GM18519 (cell line): ENCODE measurements around the gene TMEM183A.
"Not testable (repeated sequence)": the region's sequence is repeated elsewhere in the genome, so short reads cannot be mapped to it uniquely, and the experiment has no call there.

ENCODE experiments used
- ATAC-seq: cut with Tn5 transposase; IDR thresholded peaks from one replicate; pipeline ENCODE4 v1.9.1; 2021; ENCODE audit warnings: mild to moderate bottlenecking, moderate library complexity; ENCODE audit not compliant: unreplicated experiment, low FRiP score

Gene TMEM183A

DNA sequence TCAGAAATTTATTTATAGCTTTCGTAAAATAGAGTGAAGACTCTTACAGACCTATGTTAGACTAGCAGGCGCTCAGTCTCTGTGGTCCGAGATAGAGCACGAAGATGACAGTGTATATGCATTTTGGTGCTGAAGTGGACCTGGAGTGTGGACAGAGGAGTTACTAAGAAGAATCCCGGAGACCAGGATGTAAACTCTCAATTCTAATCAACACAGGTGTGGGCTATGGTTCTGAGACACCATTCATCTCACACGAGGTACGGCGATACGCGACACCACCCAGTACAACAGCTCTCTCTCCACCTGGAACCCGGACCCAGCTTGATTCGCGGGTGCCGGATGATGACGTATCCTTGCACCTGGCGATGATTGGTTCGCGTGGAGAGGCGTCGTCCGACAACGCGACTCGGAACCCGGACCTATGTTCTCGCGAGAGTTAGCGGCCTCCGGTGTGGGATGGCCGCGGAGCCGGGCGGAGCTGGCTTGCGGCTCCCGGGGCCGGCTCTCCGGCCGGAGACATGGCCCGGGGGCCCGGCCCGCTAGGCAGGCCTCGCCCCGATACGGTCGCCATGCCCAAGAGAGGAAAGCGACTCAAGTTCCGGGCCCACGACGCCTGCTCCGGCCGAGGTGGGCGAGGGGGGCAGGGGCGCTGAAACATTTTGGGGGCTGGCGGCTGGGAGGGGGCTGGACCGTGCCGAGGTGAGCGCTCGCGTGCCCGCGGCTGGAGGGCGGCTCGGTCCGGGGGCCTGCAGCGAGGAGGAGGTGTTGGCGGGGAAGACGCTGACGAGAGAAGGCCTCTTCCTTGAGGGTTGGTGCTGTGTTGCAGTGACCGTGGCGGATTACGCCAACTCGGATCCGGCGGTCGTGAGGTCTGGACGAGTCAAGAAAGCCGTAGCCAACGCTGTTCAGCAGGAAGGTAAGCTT is at the start of gene TMEM183A:
TMEM183A (plus strand) TSS at position 427 of the 924 bp plus-strand sequence; CDS start at position 519, 92 bp downstream.
- ATAC-seq = peak; percentile 76

- ATAC-seq = peak; percentile 84
Measured at GRCh38 chr1:202957733-202958543, 49.2 kb upstream of the TMEM183A start, which contains the start of gene ADIPOR1. Gene ADIPOR1 (minus strand): TSS chr1:202958312. CDS start chr1:202951070, 7,242 bp downstream.

- ATAC-seq = no peak
Measured at GRCh38 chr1:202958544-202959275, 48.5 kb upstream of the TMEM183A start.

DNA sequence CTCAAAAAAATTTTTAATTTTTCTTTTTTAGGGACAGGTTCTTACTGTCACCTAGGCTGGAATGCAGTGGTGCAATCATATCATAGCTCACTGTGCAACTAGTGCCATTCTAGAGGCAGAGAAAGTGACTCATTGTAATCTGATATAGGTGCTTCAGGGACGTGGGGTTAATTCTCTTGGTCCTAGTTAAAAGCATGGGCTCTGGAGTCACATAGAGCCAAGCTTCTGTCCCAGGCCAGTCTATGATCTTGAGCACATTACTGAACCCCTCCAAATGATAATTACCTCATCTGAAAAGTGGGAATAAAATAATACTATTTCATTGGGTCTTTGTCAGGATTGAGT is 47.9 kb upstream of the TMEM183A start:
- ATAC-seq = no peak

GRCh38 chr1:202961220-202961880 is 45.8 kb upstream of the TMEM183A start:
- no peak for ATAC-seq

DNA sequence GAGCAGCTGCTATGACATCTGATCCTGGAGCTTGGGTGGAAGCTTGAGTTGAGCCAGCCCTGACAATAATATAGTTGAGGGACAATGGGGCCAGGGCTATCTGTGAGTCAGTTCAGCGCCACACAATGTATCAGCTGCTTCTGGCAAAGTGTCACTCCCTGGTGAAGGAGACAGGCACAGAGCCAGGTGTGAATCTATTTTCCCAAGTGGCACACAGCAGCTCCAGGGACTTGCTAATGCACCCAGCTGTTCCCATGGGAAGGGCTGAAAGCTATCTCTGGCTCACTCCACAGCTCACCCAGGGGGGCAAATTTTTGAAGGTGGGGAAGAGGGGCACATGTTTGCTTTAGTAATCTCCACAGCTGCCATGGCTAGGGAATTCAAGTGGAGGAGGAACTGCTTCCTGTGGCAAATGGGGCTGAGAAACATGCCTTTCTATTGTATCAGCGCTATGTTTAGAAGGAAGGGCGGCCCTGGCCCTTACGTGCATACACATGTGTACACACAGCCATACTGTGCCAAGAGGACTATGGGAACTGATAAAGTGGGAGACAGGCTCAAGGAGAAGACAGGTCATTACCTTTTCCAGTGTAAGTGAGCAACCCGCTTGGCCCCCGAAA is 42.3 kb upstream of the TMEM183A start:
- no peak for ATAC-seq

- no peak for ATAC-seq
Measured at GRCh38 chr1:202965422-202965821, 41.8 kb upstream of the TMEM183A start.

GRCh38 chr1:202966006-202966898 is 40.9 kb upstream of the TMEM183A start:
- ATAC-seq = no peak

DNA sequence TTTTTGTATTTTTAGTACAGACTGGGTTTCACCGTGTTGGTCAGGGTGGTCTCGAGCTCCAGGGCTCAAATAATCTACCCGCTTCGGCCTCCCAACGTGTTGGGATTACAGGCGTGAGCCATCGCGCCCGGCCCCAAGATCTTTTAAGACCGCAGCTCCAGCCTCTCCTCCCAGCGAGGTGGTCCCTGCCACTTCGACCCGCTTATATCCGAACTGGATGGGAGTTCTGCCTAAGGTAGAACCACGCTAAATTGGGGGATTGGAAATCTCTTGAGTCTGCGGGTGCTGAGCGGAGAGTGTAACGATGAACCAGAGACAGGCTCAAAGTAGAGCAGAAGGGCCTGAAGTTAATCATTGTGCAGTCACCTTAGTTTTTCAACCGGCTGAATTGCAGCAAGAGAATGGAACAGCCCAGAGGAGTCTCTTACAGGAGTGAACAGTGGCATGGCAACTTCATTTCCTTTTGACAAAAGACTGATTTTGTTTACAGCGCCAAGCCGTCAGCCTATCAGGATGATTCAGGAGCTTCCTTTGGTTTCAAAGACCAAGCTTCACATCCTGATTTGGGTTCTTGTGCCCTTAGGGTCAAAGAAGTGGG is 39.4 kb upstream of the TMEM183A start:
- no peak for ATAC-seq

- ATAC-seq = no peak
Measured at GRCh38 chr1:202968351-202968750, 38.8 kb upstream of the TMEM183A start.

DNA sequence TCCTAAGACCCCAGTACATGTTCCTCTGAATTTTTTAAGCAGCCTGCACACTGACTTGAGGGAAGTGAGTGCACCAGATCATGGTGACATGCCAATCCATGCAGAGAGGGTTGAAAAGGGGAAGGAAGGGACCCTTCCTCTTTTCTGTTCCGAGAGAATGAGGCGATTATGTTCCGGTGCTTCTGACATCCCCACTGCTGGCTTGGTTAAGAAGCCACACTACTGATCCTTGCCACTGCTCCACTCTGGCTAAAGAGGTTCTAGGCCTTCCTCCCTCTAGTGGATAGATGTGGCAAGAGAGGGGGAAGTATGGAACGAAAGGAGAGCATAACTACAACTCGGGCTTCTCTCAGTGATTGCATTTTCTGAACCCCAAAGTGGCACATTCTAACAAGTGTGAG is 38.3 kb upstream of the TMEM183A start:
- ATAC-seq = no peak

DNA sequence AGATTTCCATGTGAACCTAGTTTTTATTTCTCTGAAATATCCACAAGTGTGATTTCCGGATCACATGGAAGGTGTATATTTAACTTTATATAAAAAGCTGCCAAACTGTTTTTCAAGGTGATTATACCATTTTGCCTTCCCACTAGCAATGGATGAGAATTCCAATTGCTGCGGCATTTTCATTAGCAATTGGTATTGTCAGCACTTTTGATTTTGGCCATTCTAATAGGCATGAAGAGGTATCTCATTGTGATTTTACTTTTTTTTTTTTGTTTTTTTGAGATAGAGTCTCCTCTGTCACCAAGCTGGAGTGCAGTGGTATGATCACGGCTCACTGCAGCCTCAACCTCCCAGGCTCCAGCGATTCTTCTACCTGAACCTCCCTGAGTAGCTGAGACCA is 35.1 kb upstream of the TMEM183A start:
- no peak for ATAC-seq

DNA sequence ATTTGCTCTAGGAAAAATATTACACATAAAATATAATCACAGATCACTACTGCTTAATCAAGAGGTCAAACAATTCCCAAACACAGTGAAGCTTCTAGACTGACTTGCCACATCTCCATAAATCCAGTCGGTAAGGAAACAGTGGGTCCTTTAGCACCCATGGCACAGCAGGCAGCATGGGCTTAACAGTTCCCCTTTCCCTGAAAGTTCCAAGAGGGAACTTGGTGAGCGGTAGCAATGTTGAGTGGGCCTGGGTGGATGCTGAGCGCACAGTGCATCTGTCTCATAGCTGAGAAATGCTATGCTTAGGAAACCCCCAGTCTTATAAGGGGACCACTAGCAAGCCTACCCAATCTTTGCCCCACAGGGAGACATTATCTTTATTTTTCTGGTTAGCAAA is 32.3 kb upstream of the TMEM183A start:
- ATAC-seq = no peak

GRCh38 chr1:202976633-202977032 is 30.5 kb upstream of the TMEM183A start:
- no peak for ATAC-seq

- ATAC-seq = no peak
Measured at GRCh38 chr1:202979459-202979858, 27.7 kb upstream of the TMEM183A start.

DNA sequence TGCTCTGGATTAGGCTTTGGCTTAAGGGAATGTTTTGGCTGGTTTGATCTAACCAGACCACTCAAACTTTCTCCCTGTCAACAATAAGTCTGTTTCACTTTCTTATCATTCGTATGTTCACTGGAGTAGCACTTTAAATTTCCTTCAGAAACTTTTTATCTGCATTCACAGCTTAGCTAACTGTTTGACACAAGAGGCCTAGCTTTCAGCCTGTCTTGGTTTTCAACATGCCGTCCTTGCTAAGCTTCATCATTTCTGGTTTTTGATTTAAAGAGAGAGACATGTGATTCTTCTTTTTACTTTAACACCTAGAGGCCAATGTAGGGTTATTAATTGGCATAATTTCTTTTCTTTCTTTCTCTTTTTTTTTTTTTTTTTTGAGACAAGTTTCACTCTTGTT is 25.2 kb upstream of the TMEM183A start:
- no peak for ATAC-seq

GRCh38 chr1:202982715-202983430 is 24.3 kb upstream of the TMEM183A start:
- no peak for ATAC-seq

DNA sequence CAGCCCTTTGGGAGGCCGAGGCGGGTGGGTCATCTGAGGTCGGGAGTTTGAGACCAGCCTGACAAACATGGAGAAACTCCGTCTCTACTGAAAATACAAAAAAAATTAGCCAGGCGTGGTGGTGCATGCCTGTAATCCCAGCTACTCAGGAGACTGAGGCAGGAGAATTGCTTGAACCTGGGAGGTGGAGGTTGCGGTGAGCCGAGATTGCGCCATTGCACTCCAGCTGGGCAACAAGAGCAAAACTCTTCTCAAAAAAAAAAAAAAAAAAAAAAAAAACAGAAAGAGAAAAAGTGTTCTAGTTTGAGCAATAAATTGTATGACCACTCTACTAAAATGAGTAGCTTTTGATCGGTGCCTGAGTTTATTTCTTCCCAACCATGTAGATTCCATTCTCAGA is 21.1 kb upstream of the TMEM183A start:
- not testable (repeated sequence) for ATAC-seq
